Neural progenitor cell (in vitro differentiated cells): Measurements from ENCODE around the gene SPRED2.

ENCODE experiments used
- EZH2 ChIP-seq: fragments of 200-600 bp; sonication (generic); IDR thresholded peaks from 2 replicates; pipeline ENCODE4 v1.6.1; 2017; ENCODE audit warnings: antibody characterized with exemption, mild to moderate bottlenecking, moderate library complexity
- EZH2phosphoT487 ChIP-seq: fragments of 200-600 bp; sonication (generic); IDR thresholded peaks from 2 replicates; pipeline ENCODE4 v1.6.1; 2017; ENCODE audit warnings: antibody characterized with exemption
- TF ChIP-seq, protein P1 (sequence below): fragments of 200-600 bp; sonication (generic); IDR thresholded peaks from 2 replicates; pipeline ENCODE4 v1.5.1; 2017; ENCODE audit warnings: antibody characterized with exemption, mild to moderate bottlenecking

DNA sequence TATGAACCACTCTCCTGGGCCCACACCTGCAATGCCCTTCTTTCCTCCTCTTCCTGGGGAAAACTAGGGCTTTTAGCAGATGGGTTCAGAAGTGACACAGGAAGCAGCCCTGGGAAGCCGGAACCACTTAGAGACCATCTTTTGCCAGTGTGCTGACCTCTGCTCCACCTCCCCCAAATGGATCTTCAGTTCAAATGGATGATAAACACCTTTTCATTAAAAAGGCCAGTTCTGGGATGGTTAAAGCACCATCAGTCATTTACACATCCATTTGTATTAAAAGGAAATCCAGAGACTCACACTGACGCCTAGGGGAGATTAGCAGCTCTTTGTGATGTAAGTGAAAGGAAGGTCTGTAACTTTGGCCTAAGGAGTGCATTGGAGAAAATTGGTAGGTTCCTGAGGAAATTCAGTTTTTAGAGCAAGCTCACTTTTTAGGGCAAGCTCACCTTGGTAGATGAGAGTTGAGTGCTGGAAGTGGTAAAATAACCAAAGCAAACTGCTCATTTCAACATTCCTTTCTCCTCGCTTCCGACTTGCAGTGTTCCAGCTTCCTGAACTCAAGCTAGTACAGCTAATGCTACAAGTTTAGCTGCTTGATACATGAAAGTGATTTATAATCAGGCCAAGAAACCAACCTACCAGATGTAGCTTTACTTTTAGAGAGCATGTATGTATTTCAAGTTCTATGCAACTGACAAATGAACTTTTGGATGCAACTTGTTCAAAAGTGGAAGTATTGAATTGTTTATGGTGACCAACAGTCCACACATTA, 157.1 kb downstream of the SPRED2 start:
- TF ChIP-seq, protein P1, sequence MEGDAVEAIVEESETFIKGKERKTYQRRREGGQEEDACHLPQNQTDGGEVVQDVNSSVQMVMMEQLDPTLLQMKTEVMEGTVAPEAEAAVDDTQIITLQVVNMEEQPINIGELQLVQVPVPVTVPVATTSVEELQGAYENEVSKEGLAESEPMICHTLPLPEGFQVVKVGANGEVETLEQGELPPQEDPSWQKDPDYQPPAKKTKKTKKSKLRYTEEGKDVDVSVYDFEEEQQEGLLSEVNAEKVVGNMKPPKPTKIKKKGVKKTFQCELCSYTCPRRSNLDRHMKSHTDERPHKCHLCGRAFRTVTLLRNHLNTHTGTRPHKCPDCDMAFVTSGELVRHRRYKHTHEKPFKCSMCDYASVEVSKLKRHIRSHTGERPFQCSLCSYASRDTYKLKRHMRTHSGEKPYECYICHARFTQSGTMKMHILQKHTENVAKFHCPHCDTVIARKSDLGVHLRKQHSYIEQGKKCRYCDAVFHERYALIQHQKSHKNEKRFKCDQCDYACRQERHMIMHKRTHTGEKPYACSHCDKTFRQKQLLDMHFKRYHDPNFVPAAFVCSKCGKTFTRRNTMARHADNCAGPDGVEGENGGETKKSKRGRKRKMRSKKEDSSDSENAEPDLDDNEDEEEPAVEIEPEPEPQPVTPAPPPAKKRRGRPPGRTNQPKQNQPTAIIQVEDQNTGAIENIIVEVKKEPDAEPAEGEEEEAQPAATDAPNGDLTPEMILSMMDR, result no peak
- TF ChIP-seq EZH2, result no peak
- no peak for TF ChIP-seq EZH2phosphoT487
